Rectal smooth muscle tissue (tissue), 1 donor: ENCODE data around the gene SH2D1A.
"Not testable (repeated sequence)": the region's sequence is repeated elsewhere in the genome, so short reads cannot be mapped to it uniquely, and the experiment has no call there.

Experiments used
- H3K27ac ChIP-seq: one replicate; pipeline ENCODE4 v1.7.0; 2013; ENCODE audit warnings: low read depth, low read length, inconsistent platforms
- H3K27me3 ChIP-seq: one replicate; pipeline ENCODE4 v1.7.0; 2013; ENCODE audit warnings: low read length; ENCODE audit not compliant: control insufficient read depth, insufficient read depth
- H3K36me3 ChIP-seq: one replicate; pipeline ENCODE4 v1.7.0; 2013; ENCODE audit warnings: low read length; ENCODE audit not compliant: control insufficient read depth, insufficient read depth
- H3K4me1 ChIP-seq: one replicate; pipeline ENCODE4 v1.7.0; 2013; ENCODE audit warnings: low read length; ENCODE audit not compliant: control insufficient read depth, insufficient read depth
- H3K4me3 ChIP-seq: one replicate; pipeline ENCODE4 v1.7.0; 2013; ENCODE audit warnings: low read length
- H3K9ac ChIP-seq: one replicate; pipeline ENCODE4 v1.7.0; 2013; ENCODE audit warnings: low read length

Gene SH2D1A

GRCh38 chrX:124407226-124407625, 60.9 kb downstream of the SH2D1A start:
- Histone ChIP-seq H3K36me3 (no peaks in the 10 kb centered on the region), H3K27me3 (no peaks in the 10 kb centered on the region), H3K9ac (no peak overlapping the region), H3K4me1 (no peaks in the 10 kb centered on the region), H3K27ac (no peak overlapping the region), H3K4me3 (no peak overlapping the region)

GRCh38 chrX:124408380-124408779, 62.0 kb downstream of the SH2D1A start:
- not testable (repeated sequence) for H3K9ac ChIP-seq, H3K27ac ChIP-seq, H3K4me3 ChIP-seq, H3K36me3 ChIP-seq, H3K4me1 ChIP-seq, H3K27me3 ChIP-seq

GRCh38 chrX:124413244-124413643, 66.9 kb downstream of the SH2D1A start:
- H3K27ac ChIP-seq = no peak overlapping the region
- no peaks in the 10 kb centered on the region for H3K27me3 ChIP-seq
- H3K9ac ChIP-seq = no peak overlapping the region
- H3K36me3 ChIP-seq = no peaks in the 10 kb centered on the region
- no peaks in the 10 kb centered on the region for H3K4me1 ChIP-seq
- H3K4me3 ChIP-seq = no peak overlapping the region

- Histone ChIP-seq H3K4me1 (no peaks in the 10 kb centered on the region), H3K27ac (no peak overlapping the region), H3K27me3 (no peaks in the 10 kb centered on the region), H3K36me3 (no peaks in the 10 kb centered on the region), H3K4me3 (no peak overlapping the region), H3K9ac (no peak overlapping the region)
Measured at GRCh38 chrX:124414281-124414680, 67.9 kb downstream of the SH2D1A start.

- Histone ChIP-seq H3K36me3 (no peaks in the 10 kb centered on the region), H3K27me3 (no peaks in the 10 kb centered on the region), H3K4me1 (no peaks in the 10 kb centered on the region), H3K9ac (no peak overlapping the region), H3K27ac (no peak overlapping the region), H3K4me3 (no peak overlapping the region)
Measured at GRCh38 chrX:124415115-124415800, 68.9 kb downstream of the SH2D1A start.

GRCh38 chrX:124421898-124422655, 75.7 kb downstream of the SH2D1A start:
- Histone ChIP-seq H3K4me3 (no peak overlapping the region), H3K9ac (no peak overlapping the region), H3K27me3 (no peaks in the 10 kb centered on the region), H3K27ac (no peak overlapping the region), H3K4me1 (no peaks in the 10 kb centered on the region), H3K36me3 (no peaks in the 10 kb centered on the region)
